HT-29 (cell line): Measurements from ENCODE around the gene ARHGAP24. TPM values are rescaled to one million over a fixed set of nuclear protein-coding genes. Genes with fewer than 3 reads are reported as not detected.

Source experiments
- DNase-seq: peaks from one replicate; pipeline ENCODE4 v3.0.0-alpha.2; 2015; ENCODE audit warnings: low spot score
- total RNA-seq: library from RNA; depleted of rRNA; stranded (reverse); fragments of >200 nt; shearing (Covaris generic); gene quantifications from 2 replicates; pipeline ENCODE4 v1.2.3, GENCODE V29; 2014

The ARHGAP24 gene
- total RNA-seq, 1 experiment from 2014 or later = 1.0 TPM

- DNase-seq = no peak
Measured at GRCh38 chr4:85579942-85580341, 105.0 kb downstream of the ARHGAP24 start.

- DNase-seq = no peak
Measured at GRCh38 chr4:85580489-85580888, 105.5 kb downstream of the ARHGAP24 start.

GRCh38 chr4:85587952-85588351 lies 113.0 kb downstream of the ARHGAP24 start:
- DNase-seq = no peak

- no peak for DNase-seq
Measured at GRCh38 chr4:85591406-85592098, 116.6 kb downstream of the ARHGAP24 start.

GRCh38 chr4:85595098-85595775 lies 120.3 kb downstream of the ARHGAP24 start:
- DNase-seq = no peak

- no peak for DNase-seq
Measured at GRCh38 chr4:85595796-85596559, 121.0 kb downstream of the ARHGAP24 start.

DNA sequence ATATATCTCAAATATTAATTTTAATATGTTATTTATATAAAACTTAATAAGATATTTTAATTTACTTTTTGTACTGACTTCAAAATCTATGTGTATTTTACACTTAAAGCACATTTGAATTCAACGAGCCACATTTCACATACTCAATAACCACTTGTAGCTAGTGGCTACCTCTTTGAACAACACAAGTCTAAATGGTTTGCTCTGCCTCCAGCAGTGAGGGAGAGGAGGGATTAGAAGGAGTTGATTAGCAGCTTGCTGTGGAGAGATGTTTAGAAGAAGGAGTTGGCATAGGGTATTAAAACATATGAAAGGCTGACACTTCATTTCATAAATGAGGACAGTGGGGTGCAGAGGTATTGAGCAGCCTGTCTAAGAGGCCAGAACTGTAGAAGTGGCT lies 124.0 kb downstream of the ARHGAP24 start:
- DNase-seq = no peak

- no peak for DNase-seq
Measured at GRCh38 chr4:85600501-85600900, 125.6 kb downstream of the ARHGAP24 start.

DNA sequence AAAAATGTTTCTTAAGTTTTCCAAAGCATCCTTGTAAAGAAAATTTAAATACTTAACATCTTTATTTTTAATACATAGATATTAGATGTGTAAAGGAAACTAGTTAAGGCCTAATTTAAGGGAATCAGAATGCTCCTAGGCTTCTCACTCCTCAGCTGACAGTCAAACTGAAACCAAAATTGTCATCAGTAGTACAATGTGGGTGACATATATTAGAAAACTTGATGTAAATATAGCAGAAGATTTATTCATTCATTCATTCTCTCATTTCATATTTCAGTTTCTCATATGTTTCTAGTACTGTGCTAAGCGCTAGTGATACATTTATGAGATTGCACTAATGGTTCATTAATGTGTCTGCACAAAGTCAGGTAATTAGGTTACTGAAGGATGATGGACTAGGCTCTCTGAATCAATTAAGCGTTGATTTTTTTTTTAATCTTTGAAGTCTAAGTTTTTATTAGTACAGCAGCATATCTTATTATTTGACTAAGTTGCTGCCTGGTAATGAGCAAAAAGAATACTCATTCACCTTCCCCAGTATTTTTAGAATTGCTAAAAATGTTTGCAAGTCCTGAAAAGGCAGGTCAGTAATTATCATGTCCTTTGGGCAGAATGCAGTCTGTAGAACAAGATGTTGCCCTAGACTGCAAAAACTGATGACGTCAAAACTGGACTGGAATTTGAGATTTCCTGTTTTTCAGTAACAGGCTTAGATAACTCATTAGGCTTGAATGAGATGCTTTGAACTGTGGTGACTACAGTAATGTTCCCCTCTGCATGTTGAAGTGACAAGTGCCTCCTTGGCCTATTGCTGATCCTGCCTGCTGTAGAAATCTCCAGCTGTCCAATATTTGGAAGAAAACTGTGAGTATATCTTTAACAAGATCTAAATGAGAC lies 128.7 kb downstream of the ARHGAP24 start:
- DNase-seq = no peak

DNA sequence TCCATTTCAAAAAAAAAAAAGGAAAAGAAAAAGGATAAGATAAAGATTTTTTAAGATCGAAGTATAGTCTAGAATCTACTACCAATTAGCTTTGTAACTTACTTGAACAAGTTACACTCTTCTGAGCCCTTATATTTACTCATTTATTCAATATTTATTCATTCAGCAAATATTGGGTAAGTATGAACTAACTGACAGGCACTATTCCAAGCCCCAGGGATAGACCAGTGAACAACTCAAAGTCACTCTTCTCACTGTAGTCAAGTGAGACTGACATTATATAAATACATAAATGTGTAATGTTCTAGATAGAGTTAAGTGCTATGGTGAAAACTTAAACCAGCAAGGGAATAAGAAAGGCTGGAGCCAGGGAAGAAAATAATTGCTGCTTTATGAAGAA lies 131.6 kb downstream of the ARHGAP24 start:
- DNase-seq = no peak

DNA sequence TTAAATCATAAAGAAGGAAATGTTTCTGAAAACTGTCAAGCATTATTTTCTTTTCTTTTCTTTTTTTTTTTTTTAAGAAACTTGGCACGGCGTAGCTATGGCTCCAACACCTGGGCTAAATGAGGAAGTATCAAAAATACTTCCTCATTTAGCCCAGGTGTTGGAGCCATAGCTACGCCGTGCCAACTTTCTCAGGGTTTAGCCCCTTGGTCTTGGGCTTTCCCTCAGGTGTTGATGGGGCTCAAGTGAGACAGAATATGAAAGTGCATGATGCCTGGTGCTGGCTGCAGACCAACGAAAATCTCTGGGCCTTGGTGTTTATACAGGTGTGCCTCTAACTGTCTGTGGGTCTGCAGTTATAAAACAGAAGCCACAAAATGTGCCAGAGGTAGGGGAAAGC lies 132.7 kb downstream of the ARHGAP24 start:
- DNase-seq = no peak

DNA sequence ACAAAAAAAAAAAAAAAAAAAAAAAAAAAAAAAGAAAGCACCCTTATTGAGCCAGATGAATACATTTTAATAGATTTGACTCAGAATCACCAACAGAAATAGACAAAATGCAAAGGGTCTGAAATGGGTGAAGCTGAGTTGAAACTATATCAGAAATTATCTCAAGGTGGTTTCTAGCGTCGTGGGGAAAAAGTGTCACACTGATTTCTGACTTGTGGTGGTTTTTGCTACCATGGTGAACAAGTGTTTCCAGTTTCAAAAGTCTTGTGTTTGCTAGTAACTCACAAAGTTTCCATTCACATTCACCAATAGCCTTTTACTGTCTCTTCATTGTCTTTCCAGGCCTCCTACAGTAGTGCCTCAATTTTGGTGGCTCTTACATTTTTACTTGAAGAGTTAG lies 135.5 kb downstream of the ARHGAP24 start:
- no peak for DNase-seq

- DNase-seq = no peak
Measured at GRCh38 chr4:85611661-85612060, 136.7 kb downstream of the ARHGAP24 start.

DNA sequence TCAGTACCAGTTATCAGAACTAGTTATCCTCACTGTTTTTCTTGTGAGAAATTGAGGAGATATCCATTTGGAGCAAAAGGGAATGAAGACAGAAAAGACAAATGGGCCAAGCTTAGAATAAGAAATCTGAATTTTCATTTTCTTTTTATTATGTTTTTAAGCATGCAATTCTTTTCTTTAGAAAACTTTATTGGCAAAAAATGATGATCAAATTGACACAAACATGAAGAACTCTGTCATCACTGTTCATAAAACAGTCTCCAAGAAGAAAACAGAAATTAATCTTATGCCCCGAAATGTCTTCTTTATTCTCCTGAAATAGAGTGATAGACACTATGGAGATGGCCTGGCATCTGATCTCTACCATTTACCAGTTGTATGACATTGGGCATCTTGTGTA lies 139.0 kb downstream of the ARHGAP24 start:
- no peak for DNase-seq

DNA sequence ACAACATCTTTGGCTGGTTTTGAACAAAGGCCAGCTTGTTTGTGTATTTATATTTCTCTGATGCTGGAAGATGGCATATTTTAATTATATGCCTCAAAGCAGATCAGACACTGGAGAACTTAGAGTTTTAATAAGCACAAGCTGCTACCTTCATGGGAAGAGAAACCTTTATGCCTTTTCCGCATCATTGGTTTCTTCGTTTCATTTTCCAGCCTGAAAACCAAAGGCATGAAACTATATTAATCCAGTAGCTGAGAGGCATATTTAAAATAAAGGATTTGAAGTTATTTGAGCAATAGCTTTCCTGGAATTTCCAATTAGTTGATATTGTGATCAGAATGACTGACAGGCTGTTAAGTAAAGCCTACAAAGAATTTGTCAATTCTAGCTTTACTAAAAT lies 141.0 kb downstream of the ARHGAP24 start:
- DNase-seq = no peak

DNA sequence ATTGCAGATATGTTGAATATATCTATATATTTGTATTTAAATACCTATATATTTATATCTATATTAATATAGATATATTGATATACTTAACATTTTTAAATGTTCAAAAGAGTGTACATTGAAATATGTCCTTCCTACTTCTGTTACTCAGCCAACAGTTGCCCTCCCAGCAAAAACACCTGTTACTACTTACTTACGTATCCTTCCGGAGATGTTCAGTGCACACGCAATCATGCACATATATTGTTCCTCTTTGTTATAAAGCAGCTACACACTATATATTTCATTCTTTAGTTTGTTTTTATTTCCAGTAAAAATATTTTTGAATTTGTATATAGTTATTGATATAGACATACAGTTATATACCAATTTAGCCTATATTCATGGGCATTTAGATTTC lies 142.3 kb downstream of the ARHGAP24 start:
- DNase-seq = no peak

DNA sequence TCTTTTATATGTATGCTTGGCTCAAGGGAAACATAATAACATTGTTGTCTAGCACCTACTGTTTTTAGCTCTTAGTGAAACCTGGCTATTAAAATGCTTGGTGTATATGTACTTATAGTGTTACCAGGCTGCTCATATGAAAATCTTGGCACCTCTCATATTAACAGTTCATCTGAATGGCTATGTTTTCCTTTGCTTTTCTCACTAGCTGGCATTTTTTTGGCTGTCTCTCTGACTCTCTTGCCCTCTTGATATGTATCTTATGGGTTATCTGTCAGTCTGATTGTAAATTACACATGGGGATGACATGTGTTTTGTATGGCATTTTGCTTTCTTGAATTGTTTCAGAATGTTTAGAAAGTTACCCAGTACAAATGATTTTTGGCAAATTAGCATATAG lies 158.0 kb downstream of the ARHGAP24 start:
- DNase-seq = no peak

DNA sequence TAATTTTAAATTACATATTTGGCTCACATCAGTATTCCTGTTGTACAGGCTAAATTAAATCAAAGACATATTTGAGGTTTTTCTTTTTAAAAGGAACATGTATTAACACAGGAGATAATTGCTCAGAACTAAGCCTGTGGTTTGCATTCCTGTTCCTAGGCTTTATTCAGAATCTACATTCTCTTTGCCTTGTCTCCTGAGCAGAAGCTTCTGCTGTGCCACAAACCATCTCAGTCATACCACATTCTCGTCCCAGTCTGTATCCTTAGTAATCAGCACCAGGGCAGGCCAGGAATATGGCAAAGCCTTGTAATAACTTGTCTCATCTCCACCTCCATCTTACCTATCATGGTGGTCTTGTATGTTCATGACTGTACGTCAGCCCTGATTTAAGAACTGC lies 162.8 kb downstream of the ARHGAP24 start:
- DNase-seq = no peak

- DNase-seq = no peak
Measured at GRCh38 chr4:85639946-85640345, 165.0 kb downstream of the ARHGAP24 start.

GRCh38 chr4:85642356-85643100 lies 167.6 kb downstream of the ARHGAP24 start:
- DNase-seq = no peak

- DNase-seq = no peak
Measured at GRCh38 chr4:85644061-85644460, 169.1 kb downstream of the ARHGAP24 start.
